Measurements from ENCODE around the gene GUCY1A1.

- TF ChIP-seq, protein P1, sequence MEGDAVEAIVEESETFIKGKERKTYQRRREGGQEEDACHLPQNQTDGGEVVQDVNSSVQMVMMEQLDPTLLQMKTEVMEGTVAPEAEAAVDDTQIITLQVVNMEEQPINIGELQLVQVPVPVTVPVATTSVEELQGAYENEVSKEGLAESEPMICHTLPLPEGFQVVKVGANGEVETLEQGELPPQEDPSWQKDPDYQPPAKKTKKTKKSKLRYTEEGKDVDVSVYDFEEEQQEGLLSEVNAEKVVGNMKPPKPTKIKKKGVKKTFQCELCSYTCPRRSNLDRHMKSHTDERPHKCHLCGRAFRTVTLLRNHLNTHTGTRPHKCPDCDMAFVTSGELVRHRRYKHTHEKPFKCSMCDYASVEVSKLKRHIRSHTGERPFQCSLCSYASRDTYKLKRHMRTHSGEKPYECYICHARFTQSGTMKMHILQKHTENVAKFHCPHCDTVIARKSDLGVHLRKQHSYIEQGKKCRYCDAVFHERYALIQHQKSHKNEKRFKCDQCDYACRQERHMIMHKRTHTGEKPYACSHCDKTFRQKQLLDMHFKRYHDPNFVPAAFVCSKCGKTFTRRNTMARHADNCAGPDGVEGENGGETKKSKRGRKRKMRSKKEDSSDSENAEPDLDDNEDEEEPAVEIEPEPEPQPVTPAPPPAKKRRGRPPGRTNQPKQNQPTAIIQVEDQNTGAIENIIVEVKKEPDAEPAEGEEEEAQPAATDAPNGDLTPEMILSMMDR (IDR thresholded peaks at IDR 0.05; ENCODE audit: low read length), result no peak
- no peak for TF ChIP-seq EZH2 (optimal IDR thresholded peaks at IDR 0.05; ENCODE audit: low read depth, low read length)
- no peak for TF ChIP-seq EZH2phosphoT487 (IDR thresholded peaks at IDR 0.05; ENCODE audit: low read length)
Observed at GRCh38 chr4:155761916-155762315, 95.3 kb downstream of the GUCY1A1 start.
